ENCODE measurements around the gene SUFU.
A peak's percentile ranks its signal among the peaks of the same experiment; 100 is the strongest.

Gene SUFU

DNA sequence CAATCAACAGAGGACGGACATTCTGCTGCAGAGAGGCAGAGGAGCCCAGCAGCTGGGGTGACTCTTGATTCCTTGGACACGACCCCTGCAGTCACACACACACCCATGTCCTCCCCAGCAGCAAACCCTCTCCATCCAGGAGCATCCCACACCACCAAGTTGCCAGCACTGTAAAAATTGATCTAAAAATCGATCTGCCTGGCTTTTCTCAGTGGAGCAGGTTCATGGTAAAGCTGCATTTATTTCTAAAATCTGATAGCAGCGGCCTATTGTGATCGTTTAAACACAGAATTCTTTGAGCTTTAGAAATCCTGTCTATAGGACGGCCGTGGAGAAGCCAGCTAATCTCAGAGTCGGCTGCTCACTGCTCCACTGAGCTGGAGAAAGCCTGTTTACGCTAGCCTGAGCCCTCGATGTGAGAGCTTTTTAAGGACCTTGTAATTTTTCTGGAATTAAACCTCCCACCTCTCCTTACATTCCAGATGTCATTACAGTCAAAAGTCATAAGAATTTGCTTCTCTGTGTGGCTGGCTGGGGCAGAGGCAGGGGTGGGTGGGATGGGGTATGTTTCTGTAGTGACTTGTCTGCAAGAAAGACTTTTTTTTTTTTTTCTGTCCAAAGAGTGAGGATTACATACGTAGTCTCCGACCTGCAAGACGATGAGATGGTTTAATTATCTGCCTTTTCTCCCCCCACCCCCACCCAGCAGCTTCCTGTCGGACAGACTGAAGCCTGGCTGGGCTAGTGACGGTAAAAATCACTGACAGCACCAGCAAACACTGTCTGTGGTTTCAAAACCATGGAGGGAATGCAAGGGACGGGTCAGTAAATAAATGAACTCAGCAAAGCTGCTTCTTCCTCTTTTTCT is 172.1 kb downstream of the SUFU start:
- DNase-seq = peak; percentile 41

GRCh38 chr10:102676534-102677315 is 173.0 kb downstream of the SUFU start:
- DNase-seq = no peak

DNA sequence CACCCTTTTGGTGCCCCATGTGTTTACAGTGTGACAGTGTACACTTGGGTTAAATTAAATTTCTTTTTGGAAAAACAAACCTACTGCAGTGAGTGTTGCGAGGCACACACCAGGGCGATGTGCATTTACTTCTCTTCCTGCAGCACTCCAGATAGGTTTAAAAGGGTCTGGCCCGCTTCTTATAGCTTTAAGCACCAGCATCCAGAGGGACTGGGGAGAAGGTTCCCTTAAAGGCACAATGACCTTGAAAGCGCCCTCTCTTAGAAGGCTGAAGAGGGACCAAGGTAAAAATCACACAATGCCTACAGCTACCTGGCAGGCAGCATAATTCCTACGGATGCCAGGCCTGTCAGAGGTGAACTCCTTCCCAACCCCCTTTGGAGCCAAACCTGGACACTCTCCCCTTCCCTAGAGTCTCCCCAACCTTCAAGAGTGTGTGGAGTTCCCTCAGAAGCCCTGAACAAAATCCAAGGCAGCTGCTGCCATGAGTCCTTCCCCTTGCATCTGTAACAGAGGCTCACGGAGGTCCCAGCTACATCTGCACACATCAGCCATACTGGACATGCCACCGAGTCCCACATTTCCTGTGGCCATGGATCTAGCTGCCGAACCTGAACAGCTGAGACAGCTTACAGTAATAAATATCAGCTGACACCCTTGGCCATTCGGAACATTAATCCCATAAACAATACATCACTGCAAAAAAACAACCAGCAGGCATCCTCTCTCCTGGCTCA is 173.7 kb downstream of the SUFU start:
- no peak for DNase-seq

DNA sequence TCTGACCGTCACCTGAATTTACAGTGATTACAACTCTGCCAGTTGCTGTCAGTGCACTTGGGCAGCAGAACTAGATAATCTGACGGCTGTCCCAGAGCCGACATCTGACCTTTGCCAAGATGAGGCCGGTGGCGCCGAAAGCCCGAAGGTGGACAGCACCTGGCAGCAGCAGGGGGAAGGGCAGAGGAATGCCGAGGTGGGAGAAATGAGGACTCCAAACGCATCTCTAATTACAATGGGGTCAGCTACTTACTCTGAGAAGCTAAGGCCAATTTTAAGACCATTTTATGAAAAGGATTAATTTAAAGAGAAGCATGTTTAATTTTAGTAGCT is 174.3 kb downstream of the SUFU start:
- no peak for DNase-seq

- peak; percentile 37 for DNase-seq
Measured at GRCh38 chr10:102678842-102679289, 175.1 kb downstream of the SUFU start.

GRCh38 chr10:102679596-102679995 is 175.8 kb downstream of the SUFU start:
- no peak for DNase-seq

DNA sequence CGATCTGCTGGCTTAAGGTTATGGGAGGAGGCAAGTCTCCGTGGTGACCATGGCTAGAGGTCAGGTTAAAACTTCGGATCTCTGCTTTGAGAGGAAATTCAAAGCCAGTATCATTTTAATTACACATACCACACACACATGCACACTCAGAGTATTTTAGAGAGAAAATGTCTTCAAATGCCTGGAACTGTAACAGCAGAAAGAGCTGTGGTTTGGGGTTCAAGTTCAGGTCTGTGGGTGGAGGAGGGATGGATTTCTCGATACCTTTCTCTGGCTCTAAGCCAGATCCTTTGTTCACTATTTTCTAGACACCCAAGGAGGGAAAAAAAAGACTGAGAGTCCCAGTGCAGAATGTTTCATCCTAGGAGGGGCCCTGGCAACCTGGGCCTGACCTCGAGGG is 177.9 kb downstream of the SUFU start:
- no peak for DNase-seq

- DNase-seq = peak; percentile 63
Measured at GRCh38 chr10:102682416-102682815, 178.6 kb downstream of the SUFU start.

- no peak for DNase-seq
Measured at GRCh38 chr10:102682981-102683380, 179.2 kb downstream of the SUFU start.

All from CD4-positive, alpha-beta T cell treated with Interleukin-6 for 4 hours (primary cell).